ENCODE measurements around the gene WDR53.
A peak's percentile ranks its signal among the peaks of the same experiment; 100 is the strongest.
"Not testable (repeated sequence)": the region's sequence is repeated elsewhere in the genome, so short reads cannot be mapped to it uniquely, and the experiment has no call there.

The WDR53 gene

DNA sequence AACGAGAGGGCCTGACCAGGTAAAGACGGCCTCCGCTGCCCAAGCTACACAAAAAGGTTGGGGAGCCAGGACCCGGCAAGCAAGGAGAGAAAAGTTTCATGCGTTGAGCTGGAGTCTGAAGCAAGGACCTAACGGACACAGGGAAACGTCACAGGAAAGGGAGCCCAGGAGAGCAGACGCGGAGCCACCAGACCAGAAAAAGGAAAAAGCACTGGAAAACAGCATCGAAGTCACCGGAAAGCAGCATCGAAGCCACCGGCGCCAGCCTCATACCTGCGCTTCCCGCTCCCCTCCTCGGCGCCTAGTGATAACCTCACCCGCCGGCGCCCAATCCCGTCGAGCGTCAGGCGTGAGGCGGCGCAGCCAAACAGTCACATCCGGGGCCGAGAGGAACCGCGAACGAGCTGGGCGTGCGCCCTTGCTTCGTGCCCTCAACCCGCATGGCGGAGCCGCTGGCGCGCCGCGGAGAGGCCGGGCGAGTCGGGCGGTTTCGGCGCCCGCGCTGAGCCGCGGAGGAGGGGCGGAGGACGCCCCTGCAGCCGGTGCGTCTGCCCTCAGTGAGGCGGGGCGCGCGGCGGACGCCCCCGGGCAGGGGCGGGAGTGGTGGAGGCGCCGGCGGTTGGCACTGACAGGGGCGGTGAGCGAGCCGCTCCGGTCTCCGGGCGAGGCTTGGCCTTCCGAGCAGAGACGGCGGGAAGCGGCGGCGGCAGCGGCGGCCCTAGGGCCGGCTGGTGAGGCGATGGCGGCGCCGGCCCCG lies at the start of gene WDR53, which contains the start of gene FBXO45:
Gene WDR53 (minus strand): TSS at position 309 of the 757 bp plus-strand sequence. CDS start 7,079 bp downstream, outside the sequence.
Gene FBXO45 (plus strand): TSS at position 415 of the 757 bp plus-strand sequence. CDS start 325 bp downstream, at position 740.
- DNase-seq (ENCODE audit: low read depth) = peak; percentile 94

GRCh38 chr3:196617256-196617655 lies 48.9 kb upstream of the WDR53 start:
- no peak for DNase-seq (ENCODE audit: low read depth)

DNA sequence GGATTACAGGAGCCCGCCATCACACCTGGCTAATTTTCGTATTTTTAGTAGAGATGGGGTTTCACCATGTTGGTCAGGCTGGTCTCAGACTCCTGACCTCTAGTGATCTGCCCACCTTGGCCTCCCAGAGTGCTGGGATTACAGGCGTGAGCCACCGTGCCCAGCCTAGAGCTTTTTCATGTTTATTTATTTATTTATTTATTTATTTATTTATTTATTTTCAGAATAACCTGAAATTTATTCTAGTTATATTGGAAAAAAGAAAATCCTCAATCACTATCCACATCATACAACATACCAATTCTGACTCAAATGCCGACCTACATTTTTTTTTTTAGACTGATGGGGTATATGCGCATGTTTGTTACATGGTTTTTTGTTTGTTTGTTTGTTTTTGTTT lies 46.9 kb upstream of the WDR53 start:
- not testable (repeated sequence) for DNase-seq (ENCODE audit: low read depth)

GRCh38 chr3:196611761-196612483 lies 43.6 kb upstream of the WDR53 start:
- DNase-seq (ENCODE audit: low read depth) = no peak

GRCh38 chr3:196609805-196610515 lies 41.6 kb upstream of the WDR53 start:
- no peak for DNase-seq (ENCODE audit: low read depth)

- peak; percentile 93 for DNase-seq (ENCODE audit: low read depth)
Observed at GRCh38 chr3:196609343-196609775, 41.0 kb upstream of the WDR53 start.

GRCh38 chr3:196608693-196609092 lies 40.3 kb upstream of the WDR53 start:
- no peak for DNase-seq (ENCODE audit: low read depth)

- DNase-seq (ENCODE audit: low read depth) = peak; percentile 56
Observed at GRCh38 chr3:196604548-196604947, 36.2 kb upstream of the WDR53 start.

DNA sequence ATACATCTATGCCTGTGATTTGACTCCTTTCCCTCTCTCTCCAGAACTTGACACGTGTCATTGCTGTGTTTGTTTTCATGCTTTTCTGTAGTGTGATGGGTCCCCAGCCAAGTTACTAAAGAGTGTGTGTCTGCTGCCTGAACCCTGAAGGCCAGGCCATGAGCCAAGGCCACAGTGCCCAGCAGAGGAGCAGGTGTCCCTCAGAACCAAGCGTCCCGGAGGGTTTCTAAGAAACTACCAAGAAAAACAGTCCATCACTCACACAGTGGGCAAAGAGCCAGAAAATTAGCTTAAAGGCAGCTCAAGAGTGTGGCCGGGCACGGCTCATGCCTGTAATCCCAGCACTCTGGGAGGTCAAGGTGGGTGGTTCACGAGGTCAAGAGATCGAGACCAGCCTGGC lies 35.3 kb upstream of the WDR53 start:
- no peak for DNase-seq (ENCODE audit: low read depth)

- no peak for DNase-seq (ENCODE audit: low read depth)
Observed at GRCh38 chr3:196602673-196603072, 34.3 kb upstream of the WDR53 start.

DNA sequence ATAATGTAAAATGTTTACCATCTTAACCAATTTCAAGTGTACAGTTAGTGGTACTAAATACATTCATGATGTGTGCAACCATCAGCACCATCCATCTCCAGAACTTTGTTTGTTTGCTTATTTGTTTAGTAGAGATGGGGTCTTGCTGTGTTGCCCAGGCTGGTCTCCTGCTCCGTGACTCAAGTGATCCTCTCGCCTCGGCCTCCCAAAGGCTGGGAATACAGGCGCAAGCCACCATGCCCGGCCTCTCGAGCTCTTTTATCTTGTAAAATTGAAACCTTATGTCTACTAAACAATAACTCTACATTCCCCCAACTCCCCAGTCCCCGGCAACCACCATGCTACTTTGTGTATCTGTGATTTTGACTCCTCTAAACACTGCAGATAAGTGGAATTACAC lies 32.0 kb upstream of the WDR53 start:
- DNase-seq (ENCODE audit: low read depth) = no peak

DNA sequence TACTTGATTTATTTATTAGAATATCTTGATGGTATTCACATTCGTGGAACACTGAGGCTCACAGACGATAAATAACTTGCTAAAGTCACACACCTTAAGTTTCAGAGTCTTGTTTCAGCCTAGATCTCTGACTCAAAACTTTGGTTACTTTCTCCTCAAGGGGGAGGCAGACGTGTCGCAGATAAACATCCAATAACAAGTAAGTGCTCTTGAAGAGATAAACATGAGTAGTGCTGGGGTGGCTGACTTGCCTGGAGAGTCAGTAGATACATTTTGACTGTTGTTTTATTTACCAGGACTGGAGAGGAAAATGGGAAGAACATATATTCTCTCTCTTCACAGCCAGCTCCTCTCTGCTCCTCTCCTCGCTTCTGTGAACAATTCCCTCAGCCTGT lies 31.4 kb upstream of the WDR53 start:
- no peak for DNase-seq (ENCODE audit: low read depth)

GRCh38 chr3:196597971-196598733 lies 29.8 kb upstream of the WDR53 start:
- DNase-seq (ENCODE audit: low read depth) = peak; percentile 16

- no peak for DNase-seq (ENCODE audit: low read depth)
Observed at GRCh38 chr3:196596355-196596754, 28.0 kb upstream of the WDR53 start.

- DNase-seq (ENCODE audit: low read depth) = no peak
Observed at GRCh38 chr3:196590279-196590678, 21.9 kb upstream of the WDR53 start.

DNA sequence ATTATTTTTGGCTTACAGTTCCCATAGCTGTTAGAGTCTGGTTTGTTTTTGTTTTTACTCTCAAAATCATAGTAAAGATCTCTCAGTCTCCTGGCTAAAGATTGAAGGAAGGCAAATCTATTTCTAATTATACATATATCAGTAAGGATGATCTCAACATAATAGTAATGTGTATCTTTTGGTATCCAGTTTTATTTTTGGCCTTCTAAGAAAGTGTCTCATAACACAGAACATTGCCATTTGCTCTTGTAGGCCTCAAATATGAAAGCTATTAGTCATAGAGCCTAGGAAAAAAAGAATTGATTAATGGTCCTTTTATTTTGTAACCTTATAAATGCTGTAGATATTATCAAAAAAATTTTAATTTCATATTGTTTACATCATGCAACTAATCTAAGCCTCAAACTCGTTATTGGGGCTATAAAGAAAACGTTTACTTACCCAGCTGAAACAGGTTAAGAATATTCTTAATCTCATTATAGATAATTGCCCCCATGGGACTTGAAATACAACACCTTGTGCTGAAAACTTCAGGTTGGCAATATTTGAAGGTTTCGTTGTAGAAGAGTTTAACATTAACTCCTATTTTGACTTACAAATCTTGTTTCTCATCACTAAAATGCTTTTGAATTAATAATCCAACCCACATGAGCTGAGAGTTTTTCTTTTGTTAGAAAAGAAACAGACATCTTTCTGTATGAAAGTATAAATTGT lies 16.8 kb upstream of the WDR53 start:
- no peak for DNase-seq (ENCODE audit: low read depth)

DNA sequence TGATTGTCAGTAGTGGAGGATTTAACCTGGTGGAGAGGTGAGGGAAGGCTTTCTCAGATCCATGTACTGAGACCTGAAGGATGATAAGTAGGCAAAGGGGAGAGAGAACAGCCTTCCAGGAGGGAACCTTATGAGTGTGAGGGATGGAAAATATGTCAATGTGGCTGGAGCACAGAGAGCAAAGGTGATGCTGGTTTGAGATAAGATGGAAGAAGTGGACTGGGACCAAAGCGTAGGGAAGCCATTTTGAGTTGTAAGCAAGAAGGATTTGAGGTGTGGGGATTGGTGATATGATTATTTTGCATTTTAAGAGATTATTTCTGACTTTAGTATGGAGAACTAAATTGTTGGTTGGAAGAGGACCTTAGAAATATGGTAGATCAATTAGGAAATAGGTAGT lies 4.0 kb upstream of the WDR53 start:
- DNase-seq (ENCODE audit: low read depth) = no peak

DNA sequence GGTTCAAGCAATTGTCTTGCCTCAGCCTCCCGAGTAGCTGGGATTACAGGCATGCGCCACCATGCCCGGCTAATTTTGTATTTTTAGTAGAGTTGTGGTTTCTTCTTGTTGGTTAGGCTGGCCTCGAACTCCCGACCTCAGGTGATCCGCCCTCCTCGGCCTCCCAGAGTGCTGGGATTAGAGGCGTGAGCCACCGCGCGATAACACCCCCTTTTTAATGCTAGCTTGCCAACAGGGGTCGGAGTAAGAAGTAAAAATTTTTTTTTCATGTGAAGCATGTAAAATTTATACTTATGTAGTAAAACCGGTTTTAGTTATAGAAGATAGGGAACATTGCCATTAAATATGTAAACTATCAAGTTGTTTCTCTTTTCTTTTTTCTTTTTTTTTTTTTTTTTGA lies 2.0 kb upstream of the WDR53 start:
- not testable (repeated sequence) for DNase-seq (ENCODE audit: low read depth)

- no peak for DNase-seq (ENCODE audit: low read depth)
Observed at GRCh38 chr3:196569003-196569516, 706 bp upstream of the WDR53 start.

GRCh38 chr3:196563721-196564225 lies 4.6 kb downstream of the WDR53 start:
- DNase-seq (ENCODE audit: low read depth) = no peak

DNA sequence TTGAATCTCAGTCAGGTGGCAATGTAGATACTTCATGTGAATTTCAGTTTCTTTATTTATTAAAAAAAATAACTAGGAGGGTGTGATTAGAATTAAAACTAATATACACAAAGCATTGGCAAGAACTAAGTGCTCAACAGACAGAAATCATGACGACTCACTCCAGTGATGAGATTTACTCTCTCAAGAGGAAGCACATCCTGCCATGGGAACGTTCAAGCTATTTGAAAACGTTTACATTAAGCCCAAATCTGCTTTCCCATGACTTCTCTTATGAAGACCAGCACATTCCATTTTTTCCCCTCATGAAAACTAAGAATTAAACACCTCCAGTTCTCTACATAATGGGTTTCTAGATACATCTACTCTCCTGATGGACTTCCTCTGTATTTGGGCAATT lies 8.5 kb downstream of the WDR53 start:
- DNase-seq (ENCODE audit: low read depth) = no peak
